HuH-7.5 (cell line): Measurements from ENCODE around the gene NDEL1.
"Not testable (repeated sequence)": the region's sequence is repeated elsewhere in the genome, so short reads cannot be mapped to it uniquely, and the experiment has no call there.

Source experiments
- DNase-seq: peaks from one replicate; pipeline ENCODE4 v3.0.0; 2011; ENCODE audit warnings: low spot score

The NDEL1 gene

GRCh38 chr17:8435245-8436168 is at the start of gene NDEL1:
Gene NDEL1, plus strand, starts transcription at chr17:8435884. Its CDS starts 8,388 bp downstream, at chr17:8444272.
- peak; percentile 93 for DNase-seq

GRCh38 chr17:8386841-8387240 is 48.8 kb upstream of the NDEL1 start:
- DNase-seq = no peak

GRCh38 chr17:8387914-8388651 is 47.6 kb upstream of the NDEL1 start:
- DNase-seq = no peak

GRCh38 chr17:8391711-8392110 is 44.0 kb upstream of the NDEL1 start:
- no peak for DNase-seq

- no peak for DNase-seq
These were observed 43.4 kb upstream of the NDEL1 start for GRCh38 chr17:8392274-8392673.

GRCh38 chr17:8392674-8393469 is 42.8 kb upstream of the NDEL1 start:
- DNase-seq = no peak

- DNase-seq = no peak
These were observed 42.0 kb upstream of the NDEL1 start for GRCh38 chr17:8393470-8394231.

GRCh38 chr17:8394497-8394896 is 41.2 kb upstream of the NDEL1 start:
- not testable (repeated sequence) for DNase-seq

- no peak for DNase-seq
These were observed 38.0 kb upstream of the NDEL1 start, which contains the start of gene RNF222 for GRCh38 chr17:8397636-8398035. Gene RNF222, minus strand, starts transcription at chr17:8397827. Its CDS starts 4,366 bp downstream, at chr17:8393461.

- no peak for DNase-seq
These were observed 36.7 kb upstream of the NDEL1 start for GRCh38 chr17:8398980-8399379.

- DNase-seq = no peak
These were observed 34.6 kb upstream of the NDEL1 start for GRCh38 chr17:8401107-8401506.

- DNase-seq = no peak
These were observed 32.7 kb upstream of the NDEL1 start for GRCh38 chr17:8402921-8403536.

GRCh38 chr17:8405499-8406016 is 30.1 kb upstream of the NDEL1 start:
- DNase-seq = no peak

- DNase-seq = no peak
These were observed 29.5 kb upstream of the NDEL1 start for GRCh38 chr17:8406174-8406573.

- DNase-seq = no peak
These were observed 27.3 kb upstream of the NDEL1 start for GRCh38 chr17:8408371-8408770.

- DNase-seq = peak; percentile 51
These were observed 25.5 kb upstream of the NDEL1 start for GRCh38 chr17:8409966-8410882.

- DNase-seq = no peak
These were observed 24.8 kb upstream of the NDEL1 start for GRCh38 chr17:8410883-8411238.

GRCh38 chr17:8412089-8412488 is 23.6 kb upstream of the NDEL1 start:
- no peak for DNase-seq

GRCh38 chr17:8413328-8413727 is 22.4 kb upstream of the NDEL1 start:
- no peak for DNase-seq

GRCh38 chr17:8413938-8414337 is 21.7 kb upstream of the NDEL1 start:
- no peak for DNase-seq
